GM12801 (cell line): Measurements from ENCODE around the gene BLACAT1.

Experiments
- CTCF ChIP-seq: IDR thresholded peaks from one replicate; pipeline ENCODE4 v1.5.1; 2011; ENCODE audit warnings: control low read depth; ENCODE audit not compliant: insufficient read length; ENCODE audit errors: extremely low read depth

BLACAT1 gene

GRCh38 chr1:205422993-205423642, 32.7 kb downstream of the BLACAT1 start:
- no peak for TF ChIP-seq CTCF

GRCh38 chr1:205421798-205422197, 34.0 kb downstream of the BLACAT1 start, which contains the start of gene LEMD1:
LEMD1 (minus strand) TSS chr1:205422056; CDS start chr1:205420536, 1,520 bp downstream.
- TF ChIP-seq CTCF: no peak

GRCh38 chr1:205420938-205421337, 34.9 kb downstream of the BLACAT1 start:
- TF ChIP-seq CTCF: no peak

GRCh38 chr1:205417870-205418635, 37.8 kb downstream of the BLACAT1 start:
- TF ChIP-seq CTCF: no peak

GRCh38 chr1:205416322-205416721, 39.5 kb downstream of the BLACAT1 start:
- TF ChIP-seq CTCF: no peak

- TF ChIP-seq CTCF: no peak
These were observed 45.1 kb downstream of the BLACAT1 start for GRCh38 chr1:205410581-205411298.

GRCh38 chr1:205407970-205408369, 47.9 kb downstream of the BLACAT1 start:
- no peak for TF ChIP-seq CTCF
